ENCODE results near the gene GDPD3. TPM values are rescaled to one million over a fixed set of nuclear protein-coding genes. Genes with fewer than 3 reads are reported as not detected.

Gene GDPD3
- total and polyA plus RNA-seq, 9 donors, result 2.6 to 7.5 (median 4.6) TPM

DNA sequence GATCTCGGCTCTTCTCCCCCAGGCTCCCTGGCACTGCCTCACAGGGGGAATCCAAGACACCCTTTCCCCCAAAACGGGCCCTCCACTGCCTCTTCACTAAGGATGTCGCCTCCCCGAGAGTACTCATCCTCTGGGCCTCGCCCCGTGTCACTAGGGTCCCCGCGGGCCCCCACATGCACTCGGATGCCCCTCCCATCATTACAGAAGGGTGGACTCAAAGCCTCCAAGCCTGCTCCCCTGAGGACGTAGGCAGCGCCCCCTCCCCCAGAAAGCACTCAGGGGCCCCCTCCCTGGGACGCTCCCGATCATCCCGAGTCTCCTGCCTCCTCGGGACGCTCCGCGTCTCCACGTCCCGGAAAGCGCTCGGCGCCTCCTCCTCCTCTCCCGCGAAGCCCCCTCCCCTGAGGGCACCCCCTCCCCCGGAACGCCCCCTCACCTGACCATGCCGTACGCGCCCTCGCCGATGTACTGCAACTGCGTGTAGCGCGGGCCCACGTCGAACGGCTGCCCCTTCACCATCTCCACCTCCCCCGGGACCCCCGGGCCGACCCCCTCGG is 9.3 kb upstream of the GDPD3 start:
- WGBS, 3 donors, result 0 to 3% (median 1%) methylated on average over 19 to 42 of the region's 42 CpGs
- no peaks in the 10 kb centered on the region for H3K9me3 ChIP-seq
- no peaks in the 10 kb centered on the region for H3K27me3 ChIP-seq
- no peak for DNase-seq
- intact Hi-C loops (cut with DNase I), result no loop called here
- TF ChIP-seq CTCF (IDR thresholded peaks at IDR 0.05) (no peak), EP300 (IDR thresholded peaks at IDR 0.05) (no peak)
- no peaks in the 10 kb centered on the region for H3K36me3 ChIP-seq
- H3K4me3 ChIP-seq, result peak overlapping the region; percentile 96
- H3K27ac ChIP-seq, result peak overlapping the region; percentile 81 to 83
- no peaks in the 10 kb centered on the region for H3K4me1 ChIP-seq (ENCODE audit: insufficient read depth)

GRCh38 chr16:30121741-30122571 is 8.6 kb upstream of the GDPD3 start:
- TF ChIP-seq EP300 (IDR thresholded peaks at IDR 0.05), result no peak
- no peak for TF ChIP-seq CTCF (IDR thresholded peaks at IDR 0.05)
- TF ChIP-seq POLR2A (IDR thresholded peaks at IDR 0.05), result no peak
- no peaks in the 10 kb centered on the region for H3K27me3 ChIP-seq
- H3K4me1 ChIP-seq (ENCODE audit: insufficient read depth), result no peaks in the 10 kb centered on the region
- intact Hi-C loops (cut with DNase I), result no loop called here
- peak; percentile 51 to 70 (median 55) for DNase-seq
- H3K4me3 ChIP-seq, result peak overlapping the region; percentile 96
- no peaks in the 10 kb centered on the region for H3K36me3 ChIP-seq
- 25 to 40% (median 29%) methylated on average over 31 of the region's 31 CpGs for WGBS, 3 donors
- H3K9me3 ChIP-seq, result no peaks in the 10 kb centered on the region
- H3K27ac ChIP-seq, result peak overlapping the region; percentile 81 to 83

- H3K27ac ChIP-seq, result no peak overlapping the region
- intact Hi-C loops (cut with DNase I), result no loop called here
- TF ChIP-seq POLR2A (IDR thresholded peaks at IDR 0.05) (no peak), CTCF (IDR thresholded peaks at IDR 0.05) (no peak), EP300 (IDR thresholded peaks at IDR 0.05) (no peak)
- no peaks in the 10 kb centered on the region for H3K27me3 ChIP-seq
- no peaks in the 10 kb centered on the region for H3K36me3 ChIP-seq
- H3K9me3 ChIP-seq, result no peaks in the 10 kb centered on the region
- H3K4me3 ChIP-seq, result no peak overlapping the region
- WGBS, 3 donors, result 85 to 88% (median 88%) methylated on average over 3 of the region's 3 CpGs
- H3K4me1 ChIP-seq (ENCODE audit: insufficient read depth), result no peaks in the 10 kb centered on the region
- DNase-seq, result no peak
Observed at GRCh38 chr16:30120340-30121105, 7.2 kb upstream of the GDPD3 start.

DNA sequence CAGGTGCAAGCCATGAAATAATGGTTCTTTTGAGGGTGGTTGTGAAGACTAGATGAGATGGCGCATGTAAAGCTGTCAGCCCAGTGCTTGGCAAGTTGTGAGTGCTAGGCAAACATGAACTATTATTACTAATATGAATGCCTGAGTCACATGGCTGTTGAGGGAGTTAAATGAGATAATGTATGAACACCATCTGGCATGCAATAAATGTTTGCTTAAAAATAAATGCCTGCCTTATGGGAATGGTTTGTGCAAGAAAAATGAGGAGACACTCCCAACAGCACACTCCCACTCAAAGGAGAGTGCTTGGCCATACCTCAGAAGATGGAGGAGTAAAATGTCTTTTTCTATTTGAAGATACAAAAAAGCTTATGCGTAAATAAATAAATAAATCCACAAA is 6.1 kb upstream of the GDPD3 start:
- Histone ChIP-seq H3K9me3 (no peaks in the 10 kb centered on the region), H3K4me1 (ENCODE audit: insufficient read depth) (no peaks in the 10 kb centered on the region), H3K4me3 (no peak overlapping the region), H3K36me3 (no peaks in the 10 kb centered on the region), H3K27ac (no peak overlapping the region), H3K27me3 (no peaks in the 10 kb centered on the region)
- intact Hi-C loops (cut with DNase I), result no loop called here
- 68 to 74% (median 70%) methylated on average over 2 of the region's 2 CpGs for WGBS, 3 donors
- TF ChIP-seq CTCF (IDR thresholded peaks at IDR 0.05), result no peak
- TF ChIP-seq POLR2A (IDR thresholded peaks at IDR 0.05), result no peak
- TF ChIP-seq EP300 (IDR thresholded peaks at IDR 0.05), result no peak
- DNase-seq, result no peak

Measured in ovary (tissue), 9 donors.